ENCODE data around the gene MAPK11. TPM values are rescaled to one million over a fixed set of nuclear protein-coding genes. Genes with fewer than 3 reads are reported as not detected.
A peak's percentile ranks its signal among the peaks of the same experiment; 100 is the strongest.

The MAPK11 gene
- total RNA-seq, 1 experiment from 2014 or later: 7.6 TPM

DNA sequence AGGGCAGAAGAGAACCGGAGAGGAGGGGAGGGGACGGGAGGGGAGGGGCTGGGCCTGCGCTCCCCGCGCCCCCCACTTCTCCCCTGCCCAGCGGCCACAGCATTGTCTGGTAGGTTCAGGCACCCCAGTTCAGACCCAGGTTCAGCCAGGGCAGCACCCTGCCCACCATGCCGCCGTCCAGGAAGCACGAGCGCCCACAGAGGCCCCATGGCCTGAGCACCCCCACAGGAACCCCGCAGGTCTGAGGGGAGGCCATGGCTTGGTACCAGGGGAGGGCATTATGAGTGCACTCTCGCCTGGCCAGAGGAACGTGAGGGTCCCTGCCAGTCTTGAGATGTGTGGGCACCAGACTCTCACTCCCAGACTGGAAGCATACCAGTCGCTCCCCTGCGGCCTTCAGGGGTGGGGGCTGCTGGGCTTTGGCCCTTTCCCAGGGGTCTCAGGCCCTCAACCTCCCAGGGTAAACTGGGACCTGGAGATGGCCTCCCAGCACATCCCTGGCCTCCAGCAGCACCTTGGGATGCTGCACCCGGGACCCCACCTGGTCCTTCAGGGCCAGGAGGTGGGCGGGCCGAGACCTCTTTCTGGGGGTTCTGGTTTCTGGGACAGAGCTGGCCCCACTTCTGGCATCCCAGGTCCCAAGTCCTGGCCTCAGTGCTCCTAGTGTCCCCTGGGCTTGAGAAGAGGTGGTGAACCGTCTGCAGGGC, 37.9 kb upstream of the MAPK11 start:
- H3K9ac ChIP-seq (ENCODE audit: low read length): no peak overlapping the region
- peaks cover 3% of the 10 kb centered on the region for H3F3A ChIP-seq (ENCODE audit: low read length, unreplicated experiment)
- no peaks in the 10 kb centered on the region for H3K27me3 ChIP-seq (ENCODE audit: low read length)
- H2AFZ ChIP-seq (ENCODE audit: low read length): no peak overlapping the region
- POLR2A ChIA-PET (ENCODE audit: unreplicated experiment): interaction anchor here (1.4 kb wide), 1 partner anchor 26 kb away, joined by 6 read pairs; no protein-coding TSS in a partner anchor
- H4K20me1 ChIP-seq (ENCODE audit: low read length): 0 out of 2 replicates have a peak, but pooled peaks cover 4% of the 10 kb centered on the region
- H3K36me3 ChIP-seq (ENCODE audit: low read depth, low read length): no peaks in the 10 kb centered on the region
- no peak overlapping the region for H3K4me2 ChIP-seq (ENCODE audit: low read length)
- BruUV-seq (replicated peaks): no TSS peak
- ATAC-seq (no peak), DNase-seq (no peak)
- H3K27ac ChIP-seq (ENCODE audit: low read length): no peak overlapping the region
- no peak overlapping the region for H3K4me3 ChIP-seq (ENCODE audit: low read length)
- CTCF ChIA-PET: interaction anchor here (0.7 kb wide), 1 partner anchor 15 kb away, joined by 5 read pairs; no protein-coding TSS in a partner anchor
- TF ChIP-seq EZH2phosphoT487 (IDR thresholded peaks at IDR 0.05; ENCODE audit: borderline replicate concordance, low read length) (no peak), EZH2 (IDR thresholded peaks at IDR 0.05; ENCODE audit: low read length, unreplicated experiment) (no peak)
- TF ChIP-seq, protein P1, sequence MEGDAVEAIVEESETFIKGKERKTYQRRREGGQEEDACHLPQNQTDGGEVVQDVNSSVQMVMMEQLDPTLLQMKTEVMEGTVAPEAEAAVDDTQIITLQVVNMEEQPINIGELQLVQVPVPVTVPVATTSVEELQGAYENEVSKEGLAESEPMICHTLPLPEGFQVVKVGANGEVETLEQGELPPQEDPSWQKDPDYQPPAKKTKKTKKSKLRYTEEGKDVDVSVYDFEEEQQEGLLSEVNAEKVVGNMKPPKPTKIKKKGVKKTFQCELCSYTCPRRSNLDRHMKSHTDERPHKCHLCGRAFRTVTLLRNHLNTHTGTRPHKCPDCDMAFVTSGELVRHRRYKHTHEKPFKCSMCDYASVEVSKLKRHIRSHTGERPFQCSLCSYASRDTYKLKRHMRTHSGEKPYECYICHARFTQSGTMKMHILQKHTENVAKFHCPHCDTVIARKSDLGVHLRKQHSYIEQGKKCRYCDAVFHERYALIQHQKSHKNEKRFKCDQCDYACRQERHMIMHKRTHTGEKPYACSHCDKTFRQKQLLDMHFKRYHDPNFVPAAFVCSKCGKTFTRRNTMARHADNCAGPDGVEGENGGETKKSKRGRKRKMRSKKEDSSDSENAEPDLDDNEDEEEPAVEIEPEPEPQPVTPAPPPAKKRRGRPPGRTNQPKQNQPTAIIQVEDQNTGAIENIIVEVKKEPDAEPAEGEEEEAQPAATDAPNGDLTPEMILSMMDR (conservative IDR thresholded peaks at IDR 0.05; ENCODE audit: low read depth, low read length): no peak
- H3K79me2 ChIP-seq (ENCODE audit: low read length): peaks cover 38% of the 10 kb centered on the region
- H3K9me3 ChIP-seq (ENCODE audit: low read length): no peaks in the 10 kb centered on the region
- H3K9me2 ChIP-seq (replicated peaks; ENCODE audit: low read length): no peaks in the 10 kb centered on the region
- H3K4me1 ChIP-seq (ENCODE audit: insufficient read depth, low read length): peaks cover 27% of the 10 kb centered on the region
- intact Hi-C loops (cut with micrococcal nuclease): no loop called here

DNA sequence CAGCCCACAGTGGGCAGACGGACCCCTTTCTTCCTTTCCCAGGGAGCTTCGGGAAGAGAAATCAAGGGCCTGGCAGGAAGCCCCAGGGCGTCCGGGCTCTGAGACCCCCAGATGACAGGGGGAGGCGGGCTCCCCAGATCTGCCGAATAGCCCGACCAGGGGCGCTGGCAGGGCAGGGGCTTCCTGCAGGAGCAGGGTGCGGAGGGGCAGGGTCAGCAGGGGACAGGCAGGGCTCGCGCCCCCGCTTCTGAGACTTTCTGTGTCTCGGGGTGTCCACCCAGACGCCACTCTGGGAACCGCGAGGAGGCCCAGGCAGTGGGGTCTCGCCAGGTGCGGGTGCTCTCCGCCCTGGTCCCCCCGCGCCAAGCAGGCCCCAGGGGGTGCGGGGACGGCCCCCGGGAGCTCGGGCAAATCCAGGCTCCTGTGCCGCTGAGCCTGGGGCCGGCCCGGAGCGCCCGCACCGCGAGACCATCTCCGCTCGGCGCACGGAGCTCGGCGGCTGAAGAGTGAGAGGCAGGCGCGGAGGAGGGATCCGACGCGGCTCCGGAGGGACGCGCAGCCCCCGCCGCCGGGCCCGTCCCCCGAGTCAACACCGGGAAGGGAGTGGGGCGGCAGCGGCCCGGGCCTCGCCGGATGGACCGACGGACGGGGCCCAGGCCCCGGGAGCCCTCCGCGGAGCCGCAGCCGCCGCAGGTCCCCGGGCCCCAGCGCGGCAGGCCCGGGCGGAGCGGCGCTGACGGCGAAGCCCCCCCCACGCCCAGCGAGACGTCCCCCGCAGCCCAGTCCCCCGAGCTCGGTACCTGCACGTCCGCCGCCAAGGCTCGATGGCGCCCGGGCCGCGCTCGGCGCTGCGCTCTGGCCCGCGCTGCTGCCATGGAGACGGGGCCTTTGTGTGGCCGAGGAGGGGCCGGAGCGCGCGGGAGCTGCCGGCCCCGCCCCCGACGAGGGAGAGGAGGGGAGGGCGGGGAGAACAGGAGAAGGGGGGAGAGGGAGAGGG, 36.9 kb upstream of the MAPK11 start, which contains the start of gene PLXNB2:
Gene PLXNB2, minus strand, starts transcription at position 894 of the 997 bp plus-strand sequence. CDS start 17,062 bp downstream, outside the sequence.
- CTCF ChIA-PET: interaction anchor here (0.7 kb wide), 1 partner anchor 16 kb away, joined by 5 read pairs; no protein-coding TSS in a partner anchor
- DNase-seq: peak; percentile 72
- ATAC-seq: peak; percentile 6; the same call in 1 of the 2 replicates
- intact Hi-C loops (cut with micrococcal nuclease): no loop called here
- peak within 1 kb of the TSS; percentile 94 for H3K9ac ChIP-seq (ENCODE audit: low read length)
- BruUV-seq (replicated peaks): no TSS peak
- POLR2A ChIA-PET (ENCODE audit: unreplicated experiment): interaction anchor here (0.6 to 1.4 kb wide), 2 partner anchors 18 to 25 kb away, joined by 6 to 17 read pairs; no protein-coding TSS in a partner anchor
- peak within 1 kb of the TSS; percentile 99 for H3K4me2 ChIP-seq (ENCODE audit: low read length)
- H3K4me3 ChIP-seq (ENCODE audit: low read length): peak within 1 kb of the TSS; percentile 88
- no peaks in the 10 kb centered on the region for H3K36me3 ChIP-seq (ENCODE audit: low read depth, low read length)
- 0 out of 2 replicates have a peak, but pooled peaks cover 4% of the 10 kb centered on the region for H4K20me1 ChIP-seq (ENCODE audit: low read length)
- H3K27me3 ChIP-seq (ENCODE audit: low read length): no peaks in the 10 kb centered on the region
- no peak within 1 kb of the TSS for H2AFZ ChIP-seq (ENCODE audit: low read length)
- TF ChIP-seq EZH2phosphoT487 (IDR thresholded peaks at IDR 0.05; ENCODE audit: borderline replicate concordance, low read length): no peak
- TF ChIP-seq, protein P1 (conservative IDR thresholded peaks at IDR 0.05; ENCODE audit: low read depth, low read length): no peak
- no peak for TF ChIP-seq EZH2 (IDR thresholded peaks at IDR 0.05; ENCODE audit: low read length, unreplicated experiment)
- H3K9me2 ChIP-seq (replicated peaks; ENCODE audit: low read length): no peaks in the 10 kb centered on the region
- peak within 1 kb of the TSS; percentile 99 for H3K27ac ChIP-seq (ENCODE audit: low read length)
- peaks cover 48% of the 10 kb centered on the region for H3K79me2 ChIP-seq (ENCODE audit: low read length)
- H3F3A ChIP-seq (ENCODE audit: low read length, unreplicated experiment): peaks cover 3% of the 10 kb centered on the region
- no peaks in the 10 kb centered on the region for H3K9me3 ChIP-seq (ENCODE audit: low read length)
- peaks cover 37% of the 10 kb centered on the region for H3K4me1 ChIP-seq (ENCODE audit: insufficient read depth, low read length)
